Common myeloid progenitor, CD34-positive (primary cell): ENCODE results near the gene ID1.

Experiments used
- CTCF ChIA-PET: fragments of 350-600 bp; sonication (Branson Sonifier 250); formaldehyde crosslinking; loops from one replicate; lab custom pipeline; 2021; ENCODE audit warnings: antibody characterized with exemption; lab: Charles Lee
- POLR2A ChIA-PET: fragments of 350-600 bp; sonication (Branson Sonifier 250); formaldehyde crosslinking; loops from one replicate; lab custom pipeline; 2021; ENCODE audit warnings: antibody characterized with exemption; lab: Charles Lee
- DNase-seq, 3 donors: peaks; one replicate each; pipeline versions ENCODE4 v3.0.0 to v3.0.0-alpha.2; 2013
- H3K27ac ChIP-seq, 2 experiments: 1 replicate in 1 of 2; 2 replicates in 1 of 2; pipeline ENCODE4 v1.7.0; 2013; ENCODE audit warnings: inconsistent platforms in 2 of 2, low read length in 2 of 2, mild to moderate bottlenecking in 2 of 2, low read depth in 1 of 2, moderate library complexity in 1 of 2; ENCODE audit not compliant: severe bottlenecking in 2 of 2, insufficient read depth in 1 of 2, poor library complexity in 1 of 2
- H3K27me3 ChIP-seq, 5 experiments: replicated peaks in 2 of 5; 1 replicate in 3 of 5; 2 replicates in 2 of 5; pipeline versions ENCODE4 v1.6.1 to v1.7.0; 2013; ENCODE audit warnings: low read length in 4 of 5, mild to moderate bottlenecking in 2 of 5, moderate library complexity in 2 of 5, inconsistent platforms in 1 of 5; ENCODE audit not compliant: insufficient read depth in 5 of 5, control insufficient read depth in 4 of 5
- H3K36me3 ChIP-seq, 4 experiments: 1 replicate in 2 of 4; 2 replicates in 2 of 4; pipeline versions ENCODE4 v1.6.1 to v1.7.0; 2013; ENCODE audit warnings: low read length in 3 of 4, control low read depth in 1 of 4, mild to moderate bottlenecking in 1 of 4; ENCODE audit not compliant: control insufficient read depth in 4 of 4, insufficient read depth in 4 of 4
- H3K4me1 ChIP-seq, 4 experiments: 1 replicate in 3 of 4; 2 replicates in 1 of 4; pipeline versions ENCODE4 v1.6.1 to v1.7.1; 2013; ENCODE audit warnings: low read length in 3 of 4, mild to moderate bottlenecking in 3 of 4, control low read depth in 1 of 4, inconsistent platforms in 1 of 4, moderate library complexity in 1 of 4; ENCODE audit not compliant: control insufficient read depth in 4 of 4, insufficient read depth in 4 of 4; ENCODE audit errors: control extremely low read depth in 1 of 4
- H3K4me3 ChIP-seq, 7 experiments: 1 replicate in 4 of 7; 2 replicates in 3 of 7; pipeline versions ENCODE4 v1.5.1 to v1.7.0; 2013; ENCODE audit warnings: mild to moderate bottlenecking in 7 of 7, low read length in 6 of 7, moderate library complexity in 6 of 7, inconsistent platforms in 2 of 7, low read depth in 2 of 7, control low read depth in 1 of 7; ENCODE audit not compliant: insufficient read depth in 4 of 7, control insufficient read depth in 1 of 7; ENCODE audit errors: extremely low read depth in 1 of 7
- H3K9me3 ChIP-seq, 5 experiments: 1 replicate in 4 of 5; 2 replicates in 1 of 5; pipeline versions ENCODE4 v1.6.1 to v1.7.1; 2013; ENCODE audit warnings: low read length in 4 of 5, mild to moderate bottlenecking in 2 of 5, inconsistent platforms in 1 of 5, low read depth in 1 of 5, moderate library complexity in 1 of 5; ENCODE audit not compliant: control insufficient read depth in 4 of 5, insufficient read depth in 2 of 5; ENCODE audit errors: control extremely low read depth in 1 of 5
- WGBS: methylation state at CpG from one replicate; pipeline ENCODE4 v1.1.5; 2013; ENCODE audit not compliant: insufficient coverage; 5-methylcytosine and 5-hydroxymethylcytosine counted together

The ID1 gene

GRCh38 chr20:31568773-31569162 lies 36.3 kb upstream of the ID1 start:
- DNase-seq = no peak
- H3K27me3 ChIP-seq = no peaks in the 10 kb centered on the region
- H3K4me1 ChIP-seq = peaks cover 0 to 53% (median 45%) of the 10 kb centered on the region in 4 experiments
- no peak overlapping the region for H3K4me3 ChIP-seq
- H3K36me3 ChIP-seq = peaks cover 3 to 61% (median 34%) of the 10 kb centered on the region in 4 experiments
- peak overlapping the region in 1 of 2 experiments; percentile 31 for H3K27ac ChIP-seq
- 86% methylated on average over 1 of the region's 5 CpGs for WGBS
- ChIA-PET CTCF (interaction anchor here (1.2 to 28.5 kb wide), 10 partner anchors 13 to 159 kb away, joined by 3 to 1047 read pairs (median 8); partner anchors contain the start of genes BCL2L1 and ID1), POLR2A (interaction anchor here (8.6 kb wide), 1 partner anchor 40 kb away, joined by 292 read pairs; the partner anchor contains the start of gene ID1)
- no peaks in the 10 kb centered on the region for H3K9me3 ChIP-seq

GRCh38 chr20:31569163-31570020 lies 35.7 kb upstream of the ID1 start:
- Histone ChIP-seq H3K36me3 (peaks cover 0 to 56% (median 29%) of the 10 kb centered on the region in 4 experiments), H3K4me1 (peaks cover 0 to 58% (median 49%) of the 10 kb centered on the region in 4 experiments), H3K27ac (no peak overlapping the region), H3K27me3 (no peaks in the 10 kb centered on the region), H3K9me3 (no peaks in the 10 kb centered on the region), H3K4me3 (no peak overlapping the region)
- ChIA-PET POLR2A (interaction anchor here (8.6 kb wide), 1 partner anchor 39 kb away, joined by 292 read pairs; the partner anchor contains the start of gene ID1), CTCF (interaction anchor here (0.7 to 28.5 kb wide), 12 partner anchors 13 to 188 kb away, joined by 3 to 1047 read pairs (median 4); partner anchors contain the start of genes BCL2L1 and ID1)
- 75% methylated on average over 5 of the region's 10 CpGs for WGBS
- peak; percentile 52 to 77 (median 65) for DNase-seq

GRCh38 chr20:31570021-31570463 lies 35.0 kb upstream of the ID1 start:
- WGBS = 80% methylated on average over 5 of the region's 8 CpGs
- no peaks in the 10 kb centered on the region for H3K27me3 ChIP-seq
- peaks cover 0 to 58% (median 49%) of the 10 kb centered on the region in 4 experiments for H3K4me1 ChIP-seq
- POLR2A ChIA-PET = interaction anchor here (8.6 kb wide), 1 partner anchor 38 kb away, joined by 292 read pairs; the partner anchor contains the start of gene ID1
- H3K9me3 ChIP-seq = no peaks in the 10 kb centered on the region
- H3K4me3 ChIP-seq = no peak overlapping the region
- H3K27ac ChIP-seq = no peak overlapping the region
- DNase-seq = no peak
- peaks cover 0 to 53% (median 27%) of the 10 kb centered on the region in 4 experiments for H3K36me3 ChIP-seq
- CTCF ChIA-PET = interaction anchor here (0.7 to 28.5 kb wide), 10 partner anchors 14 to 187 kb away, joined by 3 to 1047 read pairs (median 4); partner anchors contain the start of genes BCL2L1 and ID1

GRCh38 chr20:31570735-31571617 lies 34.1 kb upstream of the ID1 start:
- H3K4me3 ChIP-seq = no peak overlapping the region
- H3K27ac ChIP-seq = peak overlapping the region in 1 of 2 experiments; percentile 14
- whole genome bisulfite sequencing = 96% methylated on average over 20 of the region's 25 CpGs
- H3K36me3 ChIP-seq = peaks cover 0 to 46% (median 22%) of the 10 kb centered on the region in 4 experiments
- peaks cover 0 to 58% (median 49%) of the 10 kb centered on the region in 4 experiments for H3K4me1 ChIP-seq
- ChIA-PET POLR2A (interaction anchor here (8.6 kb wide), 1 partner anchor 37 kb away, joined by 292 read pairs; the partner anchor contains the start of gene ID1), CTCF (interaction anchor here (1.0 to 28.5 kb wide), 9 partner anchors 10 to 153 kb away, joined by 3 to 1047 read pairs (median 10); partner anchors contain the start of genes BCL2L1 and ID1)
- DNase-seq = no peak
- H3K9me3 ChIP-seq = no peaks in the 10 kb centered on the region
- H3K27me3 ChIP-seq = no peaks in the 10 kb centered on the region

- Histone ChIP-seq H3K9me3 (no peaks in the 10 kb centered on the region), H3K36me3 (peaks cover 0 to 34% (median 12%) of the 10 kb centered on the region in 4 experiments), H3K27me3 (no peaks in the 10 kb centered on the region), H3K4me1 (peaks cover 0 to 48% (median 44%) of the 10 kb centered on the region in 4 experiments), H3K4me3 (peak overlapping the region; percentile 53 to 92 (median 76)), H3K27ac (peak overlapping the region; percentile 77 to 86)
- WGBS = 43% methylated on average over 14 of the region's 17 CpGs
- CTCF ChIA-PET = interaction anchor here (0.9 to 28.5 kb wide), 8 partner anchors 11 to 151 kb away, joined by 3 to 1047 read pairs (median 4); partner anchors contain the start of gene ID1
- POLR2A ChIA-PET = interaction anchor here (0.8 to 8.6 kb wide), 5 partner anchors 9 to 36 kb away, joined by 3 to 292 read pairs (median 3); partner anchors contain the start of gene ID1
- no peak for DNase-seq
Measured at GRCh38 chr20:31572042-31572700, 32.9 kb upstream of the ID1 start.
